ENCODE results near the gene CDK14. TPM values are rescaled to one million over a fixed set of nuclear protein-coding genes. Genes with fewer than 3 reads are reported as not detected.

The CDK14 gene
- total RNA-seq, 2 experiments from 2014 or later, result not detected

- Mint-ChIP-seq H3K27me3 (no peaks in the 10 kb centered on the region), H3K9me3 (no peaks in the 10 kb centered on the region), H3K27ac (no peak overlapping the region), H3K4me1 (no peaks in the 10 kb centered on the region), H3K4me3 (no peak overlapping the region), H3K36me3 (ENCODE audit: low read depth) (no peaks in the 10 kb centered on the region)
- no peak for DNase-seq
- ChIA-PET CTCF (no interaction called here), POLR2A (no interaction called here)
These were observed 530.6 kb downstream of the CDK14 start for GRCh38 chr7:91126762-91127161.

GRCh38 chr7:91127325-91127724 is 531.2 kb downstream of the CDK14 start:
- no peak for DNase-seq
- no peaks in the 10 kb centered on the region for H3K9me3 Mint-ChIP-seq
- no peaks in the 10 kb centered on the region for H3K36me3 Mint-ChIP-seq (ENCODE audit: low read depth)
- H3K4me1 Mint-ChIP-seq, result no peaks in the 10 kb centered on the region
- H3K27me3 Mint-ChIP-seq, result no peaks in the 10 kb centered on the region
- ChIA-PET POLR2A (no interaction called here), CTCF (no interaction called here)
- no peak overlapping the region for H3K27ac Mint-ChIP-seq
- H3K4me3 Mint-ChIP-seq, result no peak overlapping the region

- POLR2A ChIA-PET, result no interaction called here
- Mint-ChIP-seq H3K9me3 (no peaks in the 10 kb centered on the region), H3K4me3 (no peak overlapping the region), H3K27ac (no peak overlapping the region), H3K4me1 (no peaks in the 10 kb centered on the region), H3K36me3 (ENCODE audit: low read depth) (no peaks in the 10 kb centered on the region), H3K27me3 (no peaks in the 10 kb centered on the region)
- CTCF ChIA-PET, result no interaction called here
- no peak for DNase-seq
These were observed 531.8 kb downstream of the CDK14 start for GRCh38 chr7:91127959-91128358.

GRCh38 chr7:91128683-91129348 is 532.7 kb downstream of the CDK14 start:
- CTCF ChIA-PET, result no interaction called here
- Mint-ChIP-seq H3K36me3 (ENCODE audit: low read depth) (no peaks in the 10 kb centered on the region), H3K4me3 (no peak overlapping the region), H3K4me1 (no peaks in the 10 kb centered on the region), H3K27ac (no peak overlapping the region), H3K27me3 (no peaks in the 10 kb centered on the region), H3K9me3 (no peaks in the 10 kb centered on the region)
- no peak for DNase-seq
- POLR2A ChIA-PET, result no interaction called here

DNA sequence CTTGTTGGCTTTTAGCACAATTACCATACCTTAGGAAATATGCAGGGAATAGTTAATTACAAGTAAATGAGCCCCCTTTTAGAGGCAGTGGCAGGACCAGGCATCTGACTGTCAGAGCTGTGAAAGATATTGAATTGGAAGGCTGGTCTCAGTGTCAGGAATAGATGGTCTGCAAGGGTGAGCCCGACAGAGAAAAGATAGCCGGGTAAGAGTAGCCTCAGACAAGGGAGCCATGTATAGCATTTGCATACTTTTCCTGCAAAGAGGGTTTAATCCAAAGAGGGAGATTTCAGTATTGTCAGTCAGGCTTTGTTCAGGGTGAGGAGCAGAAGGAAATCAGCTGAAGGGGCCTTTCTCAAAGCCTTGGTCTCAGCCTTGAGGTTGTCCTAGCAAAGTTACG is 539.2 kb downstream of the CDK14 start:
- H3K4me1 Mint-ChIP-seq, result no peaks in the 10 kb centered on the region
- ChIA-PET CTCF (no interaction called here), POLR2A (no interaction called here)
- H3K4me3 Mint-ChIP-seq, result no peak overlapping the region
- DNase-seq, result no peak
- no peak overlapping the region for H3K27ac Mint-ChIP-seq
- no peaks in the 10 kb centered on the region for H3K36me3 Mint-ChIP-seq (ENCODE audit: low read depth)
- H3K27me3 Mint-ChIP-seq, result no peaks in the 10 kb centered on the region
- no peaks in the 10 kb centered on the region for H3K9me3 Mint-ChIP-seq

GRCh38 chr7:91135703-91136430 is 539.7 kb downstream of the CDK14 start:
- H3K36me3 Mint-ChIP-seq (ENCODE audit: low read depth), result no peaks in the 10 kb centered on the region
- H3K27ac Mint-ChIP-seq, result no peak overlapping the region
- ChIA-PET POLR2A (no interaction called here), CTCF (no interaction called here)
- no peaks in the 10 kb centered on the region for H3K27me3 Mint-ChIP-seq
- H3K9me3 Mint-ChIP-seq, result no peaks in the 10 kb centered on the region
- DNase-seq, result no peak
- H3K4me1 Mint-ChIP-seq, result no peaks in the 10 kb centered on the region
- no peak overlapping the region for H3K4me3 Mint-ChIP-seq

DNA sequence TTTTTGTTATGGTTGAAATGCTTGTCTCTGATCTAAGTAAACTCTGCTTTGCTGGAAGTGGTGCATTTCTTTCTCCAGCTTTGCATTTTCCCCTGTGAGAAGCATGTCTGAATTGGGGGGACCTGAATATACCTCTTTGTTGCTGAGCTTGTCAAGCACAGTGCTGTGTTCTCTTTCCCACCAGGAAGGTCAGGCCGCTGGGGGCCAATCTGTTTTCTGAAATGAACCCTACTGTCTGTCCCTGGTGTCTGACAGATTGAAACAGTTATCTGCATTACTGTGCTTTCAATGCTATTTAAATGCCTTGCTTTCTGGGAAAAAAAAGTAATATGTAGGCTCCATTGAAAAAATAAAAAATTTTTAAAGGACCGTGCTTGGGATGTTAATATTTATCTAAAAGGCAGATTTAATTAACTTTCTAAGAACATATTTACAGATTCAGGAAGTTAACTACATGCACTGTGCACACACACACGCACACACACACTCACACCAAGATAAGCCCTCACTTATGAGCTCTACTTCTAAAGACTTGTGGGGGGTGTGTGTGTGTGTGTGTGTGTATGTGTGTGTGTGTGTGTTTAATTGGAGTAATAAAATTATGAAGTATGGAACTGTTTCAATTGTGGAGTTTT is 541.1 kb downstream of the CDK14 start:
- Mint-ChIP-seq H3K36me3 (ENCODE audit: low read depth) (no peaks in the 10 kb centered on the region), H3K27ac (no peak overlapping the region), H3K4me1 (no peaks in the 10 kb centered on the region), H3K4me3 (no peak overlapping the region), H3K27me3 (no peaks in the 10 kb centered on the region), H3K9me3 (no peaks in the 10 kb centered on the region)
- CTCF ChIA-PET, result no interaction called here
- POLR2A ChIA-PET, result no interaction called here
- no peak for DNase-seq

DNA sequence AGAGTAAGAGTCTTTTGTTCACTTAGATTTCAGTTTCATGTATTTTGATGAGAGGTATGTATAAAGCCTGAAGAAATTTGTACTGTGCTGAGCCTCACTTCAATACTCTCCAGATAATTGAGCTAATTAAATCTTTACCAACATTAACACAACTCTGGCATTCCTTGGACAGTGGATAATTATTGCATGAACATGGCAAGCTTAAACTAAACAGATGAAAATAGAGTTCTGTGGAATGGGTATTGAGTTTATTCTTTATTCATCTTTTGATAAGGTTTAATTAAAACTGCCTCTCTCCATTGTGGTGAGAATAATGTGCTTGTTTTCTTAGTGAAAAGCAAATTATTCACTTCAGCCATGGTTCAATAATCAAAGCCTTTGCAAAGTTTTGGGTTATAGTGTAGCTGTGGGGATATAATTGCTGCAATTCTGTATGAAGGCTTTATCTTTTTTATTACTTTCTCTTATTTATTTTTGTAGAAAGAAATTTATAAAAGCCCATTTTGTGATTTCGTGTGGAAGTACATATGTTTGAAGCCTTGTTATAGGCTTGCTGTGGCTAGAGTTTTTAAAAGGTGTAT is 541.8 kb downstream of the CDK14 start:
- Mint-ChIP-seq H3K27me3 (no peaks in the 10 kb centered on the region), H3K4me1 (no peaks in the 10 kb centered on the region), H3K9me3 (no peaks in the 10 kb centered on the region), H3K4me3 (no peak overlapping the region), H3K36me3 (ENCODE audit: low read depth) (no peaks in the 10 kb centered on the region), H3K27ac (no peak overlapping the region)
- ChIA-PET POLR2A (no interaction called here), CTCF (no interaction called here)
- no peak for DNase-seq

DNA sequence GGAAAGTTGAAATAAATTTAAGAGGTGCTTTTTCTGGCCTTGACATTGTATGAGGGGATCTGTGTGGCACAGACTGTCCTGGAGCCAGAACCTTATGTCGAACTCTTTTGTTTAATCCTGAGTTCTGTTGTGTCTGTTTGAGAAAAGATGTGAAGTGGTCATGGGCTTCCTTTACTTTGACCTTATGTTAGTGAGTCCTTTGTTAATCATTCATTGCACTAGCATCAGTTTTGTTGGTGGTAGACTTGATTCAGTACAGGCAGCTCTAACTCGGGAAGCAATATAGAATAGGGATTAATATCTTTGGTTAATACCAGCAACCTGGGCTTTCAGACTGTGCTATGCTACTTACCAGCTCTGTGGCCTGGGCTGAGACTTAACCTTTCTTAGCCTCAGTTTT is 544.2 kb downstream of the CDK14 start:
- no peak for DNase-seq
- H3K36me3 Mint-ChIP-seq (ENCODE audit: low read depth), result no peaks in the 10 kb centered on the region
- H3K4me1 Mint-ChIP-seq, result no peaks in the 10 kb centered on the region
- H3K4me3 Mint-ChIP-seq, result no peak overlapping the region
- H3K27me3 Mint-ChIP-seq, result peaks cover 2% of the 10 kb centered on the region
- CTCF ChIA-PET, result no interaction called here
- H3K27ac Mint-ChIP-seq, result no peak overlapping the region
- H3K9me3 Mint-ChIP-seq, result no peaks in the 10 kb centered on the region
- POLR2A ChIA-PET, result no interaction called here

DNA sequence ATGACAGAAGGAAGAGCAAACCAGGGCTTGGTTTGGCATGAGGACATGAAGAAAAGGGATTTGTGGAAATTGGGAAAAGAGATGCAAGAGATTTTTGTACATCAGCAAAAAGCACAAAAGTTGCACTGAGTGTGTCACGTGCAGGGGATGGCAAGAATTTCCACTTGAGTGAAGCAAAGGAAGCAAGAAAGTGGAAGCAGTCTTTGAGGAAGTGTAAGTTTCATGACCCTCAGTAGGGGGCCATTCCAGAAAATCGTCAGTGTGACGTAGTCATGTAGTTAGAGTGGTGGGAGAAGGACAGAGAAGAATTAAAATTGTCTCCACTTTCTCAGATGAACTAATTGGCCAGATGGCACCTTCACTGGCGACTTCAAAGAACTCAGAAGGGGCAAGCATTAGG is 544.9 kb downstream of the CDK14 start:
- ChIA-PET POLR2A (no interaction called here), CTCF (no interaction called here)
- no peaks in the 10 kb centered on the region for H3K36me3 Mint-ChIP-seq (ENCODE audit: low read depth)
- H3K9me3 Mint-ChIP-seq, result no peaks in the 10 kb centered on the region
- no peaks in the 10 kb centered on the region for H3K4me1 Mint-ChIP-seq
- H3K27me3 Mint-ChIP-seq, result peaks cover 2% of the 10 kb centered on the region
- no peak overlapping the region for H3K27ac Mint-ChIP-seq
- H3K4me3 Mint-ChIP-seq, result no peak overlapping the region
- DNase-seq, result no peak

- H3K27me3 Mint-ChIP-seq, result peaks cover 2% of the 10 kb centered on the region
- no peaks in the 10 kb centered on the region for H3K9me3 Mint-ChIP-seq
- ChIA-PET POLR2A (no interaction called here), CTCF (no interaction called here)
- H3K36me3 Mint-ChIP-seq (ENCODE audit: low read depth), result no peaks in the 10 kb centered on the region
- H3K27ac Mint-ChIP-seq, result no peak overlapping the region
- no peak overlapping the region for H3K4me3 Mint-ChIP-seq
- no peaks in the 10 kb centered on the region for H3K4me1 Mint-ChIP-seq
- DNase-seq, result no peak
These were observed 546.6 kb downstream of the CDK14 start for GRCh38 chr7:91142743-91143142.

- POLR2A ChIA-PET, result no interaction called here
- Mint-ChIP-seq H3K4me1 (no peaks in the 10 kb centered on the region), H3K4me3 (no peak overlapping the region), H3K27ac (no peak overlapping the region), H3K9me3 (no peaks in the 10 kb centered on the region), H3K27me3 (peaks cover under 1% of the 10 kb centered on the region), H3K36me3 (ENCODE audit: low read depth) (no peaks in the 10 kb centered on the region)
- no peak for DNase-seq
- CTCF ChIA-PET, result no interaction called here
These were observed 553.5 kb downstream of the CDK14 start for GRCh38 chr7:91149341-91150246.

DNA sequence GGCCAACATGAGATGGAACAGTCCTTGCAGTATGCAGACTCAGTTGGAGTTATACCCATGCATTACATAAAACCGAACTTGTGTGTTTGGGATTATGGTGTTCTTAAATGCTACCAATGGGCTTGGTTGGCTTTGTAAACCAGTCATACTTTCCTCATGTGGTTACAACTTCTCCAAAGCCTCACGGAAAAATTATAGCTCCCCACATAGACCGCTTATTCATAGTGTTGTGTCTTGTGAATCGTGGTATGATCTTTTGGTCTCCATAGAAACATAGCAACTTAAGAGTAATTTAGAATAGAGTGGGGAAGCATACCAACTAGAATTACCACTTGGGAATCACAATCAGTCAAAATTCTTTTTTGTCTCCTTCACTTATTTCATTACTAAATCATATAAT is 555.8 kb downstream of the CDK14 start:
- Mint-ChIP-seq H3K27me3 (no peaks in the 10 kb centered on the region), H3K4me1 (no peaks in the 10 kb centered on the region), H3K36me3 (ENCODE audit: low read depth) (no peaks in the 10 kb centered on the region), H3K27ac (no peak overlapping the region), H3K4me3 (no peak overlapping the region), H3K9me3 (no peaks in the 10 kb centered on the region)
- no peak for DNase-seq
- ChIA-PET POLR2A (no interaction called here), CTCF (no interaction called here)

Data from activated CD4-positive, alpha-beta T cell treated with anti-CD3 and anti-CD28 coated beads, Interleukin-2, amount 10 ng/mL, durations not matched to agents 7 days and 5 days (primary cell).